BLaER1 (cell line): ENCODE data around the gene TRIM52.
A peak's percentile ranks its signal among the peaks of the same experiment; 100 is the strongest.

Source experiments
- H3K27ac ChIP-seq: shearing (Covaris generic); formaldehyde crosslinking; 2 replicates; pipeline ENCODE4 v1.8.1; 2022
- H3K27me3 ChIP-seq: shearing (Covaris generic); formaldehyde crosslinking; 2 replicates; pipeline ENCODE4 v1.8.1; 2022
- H3K36me3 ChIP-seq: shearing (Covaris generic); formaldehyde crosslinking; 2 replicates; pipeline ENCODE4 v1.8.1; 2022
- H3K4me1 ChIP-seq: shearing (Covaris generic); formaldehyde crosslinking; 2 replicates; pipeline ENCODE4 v1.8.1; 2022
- H3K4me2 ChIP-seq: shearing (Covaris generic); formaldehyde crosslinking; 2 replicates; pipeline ENCODE4 v1.8.1; 2022
- H3K4me3 ChIP-seq: shearing (Covaris generic); formaldehyde crosslinking; 2 replicates; pipeline ENCODE4 v1.8.1; 2022
- H3K9ac ChIP-seq: shearing (Covaris generic); formaldehyde crosslinking; 2 replicates; pipeline ENCODE4 v1.8.1; 2022
- H3K9me3 ChIP-seq: shearing (Covaris generic); formaldehyde crosslinking; 2 replicates; pipeline ENCODE4 v1.8.1; 2022
- H4K20me1 ChIP-seq: shearing (Covaris generic); formaldehyde crosslinking; 2 replicates; pipeline ENCODE4 v1.8.1; 2022
- Cebpa-rat ChIP-seq: shearing (Covaris generic); IDR thresholded peaks from 2 replicates; pipeline ENCODE4 v1.8.1; 2022

TRIM52 gene

GRCh38 chr5:181207214-181207959 is 53.6 kb downstream of the TRIM52 start:
- H3K4me2 ChIP-seq, result peak overlapping the region; percentile 99
- no peaks in the 10 kb centered on the region for H3K36me3 ChIP-seq
- peak overlapping the region; percentile 74 for H3K9ac ChIP-seq
- H3K27ac ChIP-seq, result peak overlapping the region; percentile 53
- peak overlapping the region; percentile 78 for H3K4me3 ChIP-seq
- H3K27me3 ChIP-seq, result peaks cover 55% of the 10 kb centered on the region
- peaks cover 31% of the 10 kb centered on the region for H3K4me1 ChIP-seq
- H4K20me1 ChIP-seq, result peaks cover 29% of the 10 kb centered on the region
- no peak for TF ChIP-seq Cebpa-rat
- H3K9me3 ChIP-seq, result no peaks in the 10 kb centered on the region

- H4K20me1 ChIP-seq, result peaks cover 29% of the 10 kb centered on the region
- peaks cover 69% of the 10 kb centered on the region for H3K27me3 ChIP-seq
- peak overlapping the region; percentile 78 for H3K4me3 ChIP-seq
- peak overlapping the region; percentile 73; the same call in 1 of the 2 replicates for H3K9ac ChIP-seq
- H3K4me2 ChIP-seq, result peak overlapping the region; percentile 99
- TF ChIP-seq Cebpa-rat, result no peak
- H3K4me1 ChIP-seq, result peaks cover 27% of the 10 kb centered on the region
- no peaks in the 10 kb centered on the region for H3K36me3 ChIP-seq
- no peak overlapping the region for H3K27ac ChIP-seq
- no peaks in the 10 kb centered on the region for H3K9me3 ChIP-seq
Observed at GRCh38 chr5:181205761-181206649, 54.9 kb downstream of the TRIM52 start.
